ENCODE measurements around the gene RIBC2.
"Not testable (repeated sequence)": the region's sequence is repeated elsewhere in the genome, so short reads cannot be mapped to it uniquely, and the experiment has no call there.

Gene RIBC2

DNA sequence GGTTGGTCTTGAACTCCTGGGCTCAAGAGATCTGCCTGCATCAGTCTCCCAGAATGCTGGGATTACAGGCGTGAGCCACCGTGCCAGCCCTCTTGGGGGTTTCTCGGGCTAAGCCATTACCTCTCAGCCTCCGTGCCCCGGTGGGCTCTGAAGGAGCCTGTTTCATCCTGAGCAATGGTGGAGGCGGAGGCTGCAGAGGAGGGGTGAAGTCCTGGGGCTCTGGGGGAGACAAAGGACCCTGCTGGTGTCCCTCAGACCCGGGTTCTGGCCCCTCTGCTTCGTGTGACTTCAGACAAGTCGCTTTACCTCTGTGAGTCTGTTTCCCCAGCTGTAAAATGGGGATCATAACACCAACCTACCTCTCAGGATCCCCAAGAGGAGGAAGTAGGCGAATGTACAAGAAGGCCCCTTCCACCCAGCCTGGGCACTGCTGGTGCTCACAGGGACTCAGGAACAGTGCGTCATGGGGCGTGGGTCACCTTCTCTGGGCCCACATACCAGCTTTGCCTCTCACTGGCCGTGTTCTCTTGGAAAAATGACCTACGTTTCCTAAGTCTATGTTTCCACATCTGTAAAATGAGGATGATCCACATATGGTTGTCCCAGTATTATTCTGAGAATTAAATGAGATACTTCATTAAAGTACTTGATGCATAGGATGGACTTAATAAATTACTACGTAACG, 36.8 kb downstream of the RIBC2 start:
- DNase-seq: no peak

DNA sequence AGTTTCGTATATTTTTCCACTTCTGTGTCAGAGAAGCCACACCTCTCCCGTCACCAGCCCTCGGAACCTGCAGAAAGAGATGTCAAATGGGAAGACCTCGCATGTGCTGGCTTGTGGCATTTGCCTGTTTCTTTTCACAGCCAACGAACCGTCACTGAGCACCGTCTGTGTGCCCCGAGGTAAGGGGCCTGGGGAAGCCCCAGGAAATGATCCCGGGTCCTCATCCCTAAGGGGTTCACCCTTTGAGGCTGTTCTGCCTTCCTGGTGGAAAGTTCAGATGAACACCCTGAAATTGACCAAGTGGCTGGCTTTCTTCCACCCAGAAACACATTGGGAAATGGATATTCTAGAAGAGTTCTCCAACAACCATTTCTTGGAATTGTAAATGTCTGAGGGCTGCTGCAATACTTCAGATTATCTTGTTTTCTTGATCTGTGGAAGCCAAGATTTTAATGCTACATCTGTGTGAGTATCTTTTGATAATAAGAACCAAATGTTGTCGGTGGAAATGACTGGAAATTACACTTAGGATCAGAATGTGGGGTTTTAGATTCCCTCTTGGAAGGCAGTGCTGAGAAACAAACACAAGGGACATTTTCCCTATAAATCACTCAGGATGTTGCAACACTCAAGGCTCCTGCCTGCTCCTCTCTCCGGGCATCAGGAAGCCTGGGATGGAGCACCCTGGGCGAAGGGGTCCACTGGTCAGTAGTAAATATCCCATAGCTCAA, 37.6 kb downstream of the RIBC2 start:
- no peak for DNase-seq

DNA sequence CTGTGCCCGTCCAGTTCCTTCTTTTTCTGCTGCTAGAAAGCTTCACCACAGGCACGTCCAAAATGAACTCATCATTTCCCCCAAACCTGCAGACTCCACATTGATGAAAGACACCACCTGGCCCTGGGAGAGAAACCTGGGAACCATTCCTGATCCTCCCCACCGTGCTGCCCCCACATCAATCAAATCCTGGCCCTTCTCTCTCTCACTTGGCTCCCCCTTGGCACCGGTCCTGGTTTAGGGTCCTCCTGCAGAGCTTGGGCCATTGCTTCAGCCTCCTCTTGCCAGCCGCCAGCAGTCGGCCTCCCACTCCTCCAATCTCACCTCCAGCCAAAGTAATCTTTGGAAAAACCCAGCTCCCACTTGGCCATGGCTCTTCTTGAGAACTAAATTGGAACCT, 38.5 kb downstream of the RIBC2 start:
- no peak for DNase-seq

DNA sequence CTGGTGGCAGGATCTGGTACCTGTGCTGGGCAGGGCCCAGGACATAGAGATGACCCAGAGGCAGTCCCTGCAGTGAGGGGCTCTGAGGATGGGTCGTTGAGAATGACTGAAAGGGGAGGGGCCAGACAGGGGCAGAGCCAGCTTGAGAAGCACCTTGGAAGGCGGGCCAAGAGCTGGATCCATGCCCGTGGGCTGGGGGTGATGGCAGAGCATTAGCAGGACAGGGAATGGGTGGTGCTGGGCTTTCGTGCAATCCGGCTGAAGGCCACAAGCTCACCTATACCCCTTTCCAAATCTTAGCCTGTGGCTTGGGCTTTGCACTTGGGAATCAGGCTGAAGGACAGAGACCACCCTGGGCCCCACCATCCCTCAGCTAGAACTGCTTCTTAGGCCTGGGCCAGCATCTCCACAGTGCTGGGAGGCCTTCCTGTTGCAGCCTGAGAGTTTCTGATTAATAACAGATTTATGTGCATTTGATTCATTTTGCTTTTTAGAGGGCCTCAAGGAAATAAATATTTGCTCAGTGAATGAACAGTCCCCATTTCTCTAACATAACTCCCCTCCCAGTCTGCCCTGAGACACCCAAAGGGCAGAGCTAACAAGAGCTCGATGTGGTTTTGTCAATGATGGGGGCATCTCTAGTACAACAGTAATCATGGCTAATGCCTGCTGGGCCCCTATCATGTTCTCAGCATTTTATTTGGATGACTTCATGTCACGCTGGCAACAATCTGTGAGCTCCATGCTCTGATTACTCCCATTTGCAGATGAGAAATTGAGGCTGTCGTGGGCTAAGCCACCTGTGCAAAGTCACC, 39.3 kb downstream of the RIBC2 start:
- DNase-seq: no peak

DNA sequence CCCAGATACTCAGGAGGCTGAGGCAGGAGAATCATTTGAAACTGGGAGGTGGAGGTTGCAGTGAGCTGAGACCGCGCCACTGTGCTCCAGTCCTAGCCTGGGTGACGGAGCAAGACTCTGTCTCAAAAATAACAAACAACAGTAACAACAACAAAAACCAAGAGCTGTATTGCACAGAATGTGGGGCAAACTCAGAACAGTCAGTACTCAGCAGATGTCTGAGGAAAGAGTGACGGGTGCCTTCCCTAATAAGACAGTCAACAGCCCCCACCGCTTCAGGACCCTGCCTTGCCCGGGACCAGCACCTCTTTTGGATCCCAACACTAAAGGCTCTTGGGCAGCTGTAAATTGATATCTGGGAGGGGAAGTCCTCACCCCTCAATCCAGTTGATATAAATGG, 40.3 kb downstream of the RIBC2 start:
- no peak for DNase-seq

DNA sequence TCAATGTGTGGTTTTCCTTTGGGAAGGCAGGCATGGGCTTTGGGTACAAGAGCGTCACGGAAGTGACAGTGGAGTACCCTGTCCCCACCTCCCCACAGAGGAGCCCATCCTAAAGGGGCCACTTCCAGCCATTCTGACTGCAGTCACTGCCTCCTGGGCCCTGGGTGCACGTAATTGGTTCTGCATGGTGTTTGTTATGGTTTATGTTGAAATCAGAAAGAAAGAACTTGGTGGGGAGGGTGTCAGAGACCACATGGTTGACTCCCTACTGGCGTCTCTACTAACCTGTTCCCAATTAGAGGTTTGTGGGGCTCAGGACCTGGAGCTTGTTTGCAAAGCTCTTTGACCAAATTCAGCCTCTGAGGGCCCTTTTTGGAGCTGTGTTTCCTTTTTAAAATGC, 40.8 kb downstream of the RIBC2 start:
- DNase-seq: no peak

DNA sequence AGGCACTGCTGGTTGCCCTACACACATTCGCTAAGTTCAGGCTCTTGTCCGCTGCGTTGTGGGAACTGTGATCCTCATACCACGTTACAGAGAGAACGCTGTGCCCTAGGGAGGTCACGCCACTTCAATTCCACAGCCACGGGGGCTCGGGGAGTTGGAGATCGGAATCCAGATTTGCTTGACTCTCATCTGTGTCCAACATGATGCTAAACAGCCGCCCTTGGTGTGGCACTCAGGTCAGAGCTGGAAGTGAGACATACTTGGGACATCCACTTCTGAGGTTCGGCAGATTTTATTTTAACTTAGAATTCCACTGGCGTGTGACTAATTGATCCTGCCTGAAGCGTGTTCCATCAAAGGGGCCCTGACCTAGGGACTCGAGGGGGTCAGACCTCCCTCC, 41.7 kb downstream of the RIBC2 start:
- no peak for DNase-seq

DNA sequence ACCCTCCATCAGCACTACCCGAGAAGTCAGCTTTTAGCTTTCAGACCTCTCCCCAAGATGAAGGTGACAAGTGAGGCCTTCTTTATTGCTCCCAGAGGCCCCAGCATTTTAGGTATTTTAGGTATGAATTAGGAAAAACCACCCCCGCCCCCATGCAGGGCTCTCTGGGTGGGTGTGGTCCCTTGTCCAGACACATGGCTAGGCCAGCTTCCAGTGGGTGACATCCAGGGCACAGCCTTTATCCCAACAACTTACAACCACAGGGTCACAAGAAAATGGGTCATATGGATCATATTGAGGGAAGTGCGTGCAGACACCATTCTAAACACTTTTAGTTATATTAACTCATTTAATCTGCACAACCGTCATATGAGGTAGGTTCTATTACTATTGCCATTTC, 42.1 kb downstream of the RIBC2 start:
- DNase-seq: no peak

DNA sequence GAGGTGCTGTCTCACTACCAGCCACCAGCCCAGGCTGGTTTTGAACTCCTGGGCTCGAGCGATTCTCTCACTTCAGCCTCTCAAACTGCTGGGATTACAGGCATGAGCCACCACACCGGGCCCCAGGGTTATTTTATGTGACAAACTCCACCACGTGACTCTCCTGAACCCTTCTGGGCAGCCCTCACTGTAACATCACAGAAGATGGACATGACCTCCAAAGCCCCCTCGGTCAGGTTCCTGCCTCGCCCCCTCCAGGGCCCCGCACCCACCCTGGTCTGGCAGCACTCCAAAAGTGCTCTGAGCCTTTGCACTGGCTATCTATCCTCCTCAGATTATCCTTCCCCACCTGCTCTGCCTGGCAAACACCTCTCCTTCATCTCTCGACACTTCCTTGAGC, 43.3 kb downstream of the RIBC2 start:
- no peak for DNase-seq

DNA sequence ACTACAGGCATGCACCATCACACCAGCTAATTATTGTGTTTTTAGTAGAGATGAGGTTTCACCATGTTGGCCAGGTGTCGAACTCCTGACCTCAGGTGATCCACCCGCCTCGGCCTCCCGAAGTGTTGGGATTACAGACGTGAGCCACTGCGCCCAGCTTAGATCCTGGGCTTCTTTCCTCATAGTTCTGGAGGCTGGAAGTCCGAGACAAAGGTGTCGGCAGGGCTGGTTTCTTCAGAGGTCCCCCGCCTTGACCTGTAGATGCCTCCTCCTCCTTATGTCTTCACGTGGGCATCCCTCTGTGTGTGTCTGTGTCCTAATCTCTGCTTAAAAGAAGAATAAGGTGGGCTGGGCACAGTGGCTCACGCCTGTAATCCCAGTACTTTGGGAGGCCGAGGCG, 45.0 kb downstream of the RIBC2 start:
- no peak for DNase-seq

DNA sequence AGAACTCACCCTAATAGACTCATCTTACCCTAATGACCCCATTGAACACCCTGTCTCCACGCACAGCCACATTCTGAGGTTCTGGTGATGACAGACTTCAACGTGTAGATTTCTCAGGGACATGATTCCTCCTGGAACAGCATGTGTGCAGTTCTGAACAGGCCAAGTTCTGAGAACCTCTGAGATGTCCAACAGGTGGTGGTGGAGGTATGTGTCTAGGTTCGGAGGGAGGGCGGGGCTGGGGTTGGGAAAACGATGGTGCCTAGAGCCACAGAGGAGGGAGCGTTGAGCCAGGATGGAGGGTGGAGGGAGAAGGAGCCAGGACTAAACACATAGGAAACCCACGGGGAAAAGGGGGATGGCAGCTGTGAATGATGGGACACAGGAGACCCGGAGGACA, 45.7 kb downstream of the RIBC2 start:
- DNase-seq: no peak

DNA sequence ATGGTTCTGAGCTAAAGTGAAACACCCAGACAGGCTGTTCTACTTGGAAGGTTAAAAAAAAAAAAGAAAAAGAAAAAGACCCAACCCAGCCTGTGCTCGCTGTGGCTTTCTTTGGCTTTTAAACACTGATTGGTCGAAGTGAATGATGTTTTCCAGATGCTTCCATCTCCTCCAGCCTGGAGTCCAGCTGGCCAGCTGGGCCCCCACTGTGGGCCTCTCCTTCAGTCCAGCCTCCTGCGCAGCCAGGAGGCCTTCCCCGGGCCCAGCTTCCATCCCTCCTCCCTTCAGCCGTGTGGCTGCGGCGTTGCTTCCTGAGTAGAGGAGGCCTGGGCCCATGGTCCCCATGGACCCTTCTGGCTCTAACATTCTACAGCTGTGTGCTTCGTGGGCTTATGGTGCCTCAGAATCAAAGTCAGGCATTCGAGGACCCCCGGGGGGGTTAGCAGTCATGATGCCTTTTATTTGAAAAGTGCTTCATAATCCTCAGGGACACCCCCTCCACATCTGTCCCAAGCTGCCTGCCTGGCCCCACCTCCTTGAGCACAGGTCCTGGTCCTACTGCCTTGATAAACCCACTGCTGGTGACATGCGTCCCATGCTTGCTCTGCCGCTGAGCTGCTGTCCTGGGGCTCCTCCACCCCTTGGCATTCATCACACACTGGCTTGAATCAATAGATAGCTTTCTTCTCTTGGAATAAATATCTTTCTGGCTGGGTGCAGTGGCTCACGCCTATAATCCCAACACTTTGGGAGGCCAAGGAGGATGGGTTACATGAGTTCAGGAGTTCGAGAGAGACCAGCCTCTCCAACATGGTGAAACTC, 47.0 kb downstream of the RIBC2 start:
- no peak for DNase-seq

DNA sequence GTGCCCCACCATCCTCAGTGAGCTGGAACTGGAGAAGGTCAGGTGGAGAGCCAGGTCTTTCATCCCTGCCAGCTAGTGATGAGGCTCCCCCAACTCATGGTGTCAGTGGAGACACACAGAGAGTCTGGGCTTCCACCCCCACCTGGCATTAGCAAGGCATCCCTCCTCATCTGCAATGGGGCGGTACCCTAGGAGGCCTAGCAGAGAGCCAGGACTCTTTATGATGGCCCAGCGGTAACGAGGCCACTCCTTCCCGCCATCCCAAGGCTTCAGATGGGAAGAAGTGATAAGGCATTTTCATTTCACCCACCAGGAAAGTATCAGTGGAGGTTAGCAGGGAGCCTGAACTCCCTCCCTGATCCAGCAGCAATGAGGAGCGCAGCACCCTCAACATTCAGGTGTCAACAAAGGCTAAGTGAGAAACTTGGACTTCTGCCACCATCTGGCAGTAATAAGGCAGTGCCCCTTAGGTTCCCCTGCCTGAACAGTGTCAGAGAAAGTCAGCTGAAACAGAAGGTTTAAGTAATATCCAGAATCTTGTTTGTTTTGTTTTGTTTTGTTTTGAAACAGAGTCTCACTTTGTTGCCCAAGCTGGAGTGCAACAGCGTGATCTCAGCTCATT, 48.7 kb downstream of the RIBC2 start:
- no peak for DNase-seq

DNA sequence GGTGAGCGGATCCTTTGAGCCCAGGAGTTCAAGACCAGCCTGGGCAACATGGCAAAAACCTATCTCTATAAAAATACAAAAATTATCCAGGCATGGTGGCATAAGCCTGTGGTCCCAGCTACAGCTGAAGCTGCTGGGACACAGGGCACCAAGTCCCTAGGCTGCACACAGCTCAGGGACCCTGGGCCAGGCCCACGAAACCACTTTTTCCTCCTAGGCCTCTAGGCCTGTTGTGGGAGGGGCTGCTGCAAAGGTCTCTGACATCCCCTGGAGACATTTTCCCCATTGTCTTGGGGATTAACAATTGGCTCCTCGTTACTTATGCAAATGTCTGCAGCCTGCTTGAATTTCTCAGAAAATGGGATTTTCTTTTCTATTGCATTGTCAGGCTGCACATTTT, 50.2 kb downstream of the RIBC2 start:
- not testable (repeated sequence) for DNase-seq

DNA sequence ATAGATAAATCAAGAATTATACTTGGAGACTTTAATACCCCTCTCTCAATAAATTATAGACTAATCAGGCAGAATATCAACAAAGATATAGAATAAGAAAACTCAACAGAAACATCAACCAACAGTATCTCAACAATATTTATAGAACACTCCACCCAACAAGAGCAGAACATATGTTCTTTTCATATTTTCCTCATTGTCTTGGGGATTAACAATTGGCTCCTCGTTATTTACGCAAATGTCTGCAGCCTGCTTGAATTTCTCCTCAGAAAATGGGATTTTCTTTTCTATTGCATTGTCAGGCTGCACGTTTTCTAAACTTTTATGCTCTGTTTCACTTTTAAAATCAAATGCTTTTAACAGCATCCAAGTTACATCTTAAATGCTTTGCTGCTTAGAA, 52.1 kb downstream of the RIBC2 start:
- DNase-seq: no peak

DNA sequence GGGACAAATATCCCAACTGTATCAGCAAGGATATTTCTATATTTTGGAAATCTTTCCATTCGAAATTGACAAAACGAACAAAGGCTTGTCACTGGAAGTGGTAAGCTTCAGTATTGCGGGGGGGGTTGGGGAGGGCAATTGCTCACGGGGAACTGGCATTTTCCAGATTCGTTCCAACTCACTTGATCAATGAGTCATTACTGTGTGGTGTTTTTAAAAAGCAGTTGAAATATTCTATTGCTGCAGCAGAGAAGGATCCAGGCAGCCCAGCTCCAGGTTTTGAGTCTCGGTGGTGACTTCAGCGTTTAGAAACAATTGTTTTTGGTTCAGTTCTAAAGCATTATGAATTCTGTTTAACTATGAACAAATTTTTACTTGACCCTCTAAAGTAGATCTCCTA, 55.4 kb downstream of the RIBC2 start:
- no peak for DNase-seq

DNA sequence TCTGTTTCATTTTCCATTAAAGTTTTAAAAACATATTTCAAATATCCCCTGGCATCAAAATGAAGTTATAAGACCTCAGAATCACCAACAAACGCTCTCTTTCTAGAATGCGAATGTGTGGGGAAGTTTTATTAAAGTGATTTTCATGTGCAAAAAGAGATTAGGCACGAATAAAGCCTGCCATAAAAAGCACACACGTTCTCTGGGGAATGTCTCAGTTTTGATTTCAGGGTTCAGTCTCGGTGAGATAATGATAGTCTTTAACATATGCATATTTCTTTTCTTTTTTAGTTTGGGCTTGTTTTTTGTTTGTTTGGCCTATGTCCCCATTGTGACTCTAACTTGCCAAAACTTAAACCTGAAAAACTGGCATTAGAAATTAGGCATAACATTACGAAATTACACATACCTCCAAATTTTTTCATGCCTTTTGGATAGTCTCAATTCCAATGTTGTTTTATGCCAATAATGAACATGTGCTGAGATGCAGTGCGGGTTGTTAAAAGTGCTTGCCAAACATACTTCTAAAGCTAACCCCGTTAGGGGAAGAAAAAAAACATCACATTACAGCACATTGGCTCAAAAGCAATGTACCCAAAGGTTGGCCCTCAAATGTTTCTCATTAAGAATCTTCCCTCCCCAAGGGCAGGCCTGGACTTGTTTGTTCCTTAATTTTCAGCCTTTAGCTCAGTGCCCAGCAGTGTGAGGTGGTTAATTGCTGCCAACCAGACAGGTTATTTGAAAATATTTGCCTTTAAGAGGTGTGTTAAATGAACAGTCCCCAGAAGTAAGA, 56.0 kb downstream of the RIBC2 start:
- no peak for DNase-seq

DNA sequence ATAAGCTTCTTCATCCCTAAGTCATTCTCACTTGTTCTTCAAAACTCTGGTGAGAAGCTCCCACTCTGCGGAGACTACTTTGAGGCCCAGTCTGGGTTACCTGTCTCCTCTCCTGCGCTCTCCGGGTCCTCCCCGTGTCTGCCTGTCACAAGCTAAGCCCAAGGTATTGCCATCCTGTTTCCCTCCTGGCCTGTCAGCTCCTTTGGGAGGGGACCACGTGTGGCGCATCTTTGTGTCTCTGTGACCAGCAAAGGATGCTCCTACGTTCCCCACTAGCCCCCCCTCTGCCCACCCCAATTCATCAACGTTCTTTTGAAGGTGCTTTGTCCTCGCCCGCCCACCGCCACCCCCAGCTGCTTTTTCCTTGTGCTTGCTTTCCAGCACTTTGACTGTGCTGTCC, 57.4 kb downstream of the RIBC2 start:
- DNase-seq: no peak

DNA sequence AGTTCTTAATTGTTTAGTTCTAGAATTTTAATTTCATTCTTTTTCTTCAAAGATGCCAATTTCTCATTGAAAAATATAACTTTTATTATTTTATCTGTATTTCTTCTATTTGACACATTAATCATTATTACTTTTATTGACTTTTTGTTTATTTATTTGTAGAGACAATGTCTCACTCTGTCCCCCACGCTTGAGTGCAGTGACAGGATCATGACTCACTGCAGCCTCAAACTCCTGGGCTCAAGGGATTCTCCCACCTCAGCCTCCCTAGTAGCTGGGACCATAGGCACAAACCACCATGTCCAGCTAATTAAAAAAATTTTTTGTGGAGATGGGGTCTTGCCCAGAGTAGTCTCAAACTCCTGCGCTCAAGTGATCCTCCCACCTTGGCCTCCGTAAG, 58.9 kb downstream of the RIBC2 start:
- DNase-seq: no peak

DNA sequence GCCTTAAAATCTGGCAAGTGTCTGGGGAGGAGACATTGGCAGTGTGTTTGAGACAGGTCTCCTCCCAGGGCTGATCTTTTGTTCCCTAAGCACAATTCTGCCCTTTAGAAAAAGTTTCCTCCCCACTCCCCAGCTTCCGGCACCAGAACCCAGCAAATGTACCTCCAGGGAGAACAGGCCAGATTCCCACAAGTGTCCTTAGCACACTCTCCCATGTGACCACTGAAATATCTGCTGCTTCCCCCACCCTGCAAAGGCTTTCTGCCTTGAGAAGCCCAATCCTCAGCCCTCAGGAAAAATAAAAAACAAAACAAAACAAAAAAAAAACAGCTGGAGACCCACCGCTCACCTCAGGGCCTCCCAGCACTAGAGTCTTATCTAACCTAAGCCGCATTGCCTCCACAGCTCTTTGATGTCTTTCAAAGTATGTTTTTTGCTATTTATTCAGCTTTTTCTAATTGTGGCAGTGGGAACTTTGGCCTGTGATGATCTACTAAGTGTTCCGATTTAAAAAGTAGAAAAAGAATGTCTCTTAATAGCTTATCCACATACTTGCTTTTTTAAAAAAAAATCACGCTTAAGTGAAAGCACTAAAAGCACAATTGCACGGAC, 60.2 kb downstream of the RIBC2 start:
- no peak for DNase-seq

DNA sequence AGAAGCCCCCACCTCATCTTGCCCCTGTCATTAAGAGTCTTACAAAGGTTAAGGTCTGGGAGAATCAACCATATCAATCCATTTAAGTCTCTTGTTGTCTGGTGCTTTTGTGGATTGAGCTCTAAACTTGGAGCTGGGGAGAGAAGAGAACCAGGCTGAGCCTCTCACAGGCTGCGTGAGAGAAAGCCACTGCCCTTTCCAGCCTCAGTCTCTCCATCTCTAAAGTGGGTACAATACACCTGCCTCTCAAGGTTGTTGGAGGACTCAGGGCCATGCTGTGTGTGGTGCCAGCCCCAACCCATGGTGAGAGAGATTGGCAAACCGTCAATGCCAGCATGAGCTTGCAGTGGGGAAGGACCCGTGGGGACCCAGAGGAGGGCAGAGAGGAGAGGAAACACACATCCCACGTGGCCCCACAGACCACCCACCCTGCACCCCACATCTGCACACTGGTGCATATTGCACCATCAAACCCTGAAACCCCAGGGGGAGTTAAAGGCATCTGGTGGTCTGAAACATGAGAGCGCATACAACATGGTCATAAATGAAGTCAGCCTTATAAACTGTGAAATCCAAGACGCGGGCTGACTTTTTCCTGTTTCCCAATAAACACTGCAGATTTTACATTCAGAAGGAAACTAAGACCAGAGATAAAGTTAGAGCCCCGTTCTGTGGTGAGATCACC, 61.7 kb downstream of the RIBC2 start:
- DNase-seq: no peak

Data from NCI-H1048 (cell line).